BJ (cell line): ENCODE data around the gene ZNF536. TPM values are rescaled to one million over a fixed set of nuclear protein-coding genes. Genes with fewer than 3 reads are reported as not detected.
"Not testable (repeated sequence)": the region's sequence is repeated elsewhere in the genome, so short reads cannot be mapped to it uniquely, and the experiment has no call there.

ENCODE experiments used
- CTCF ChIA-PET: fragments of 350-600 bp; formaldehyde crosslinking; extraction: SDS; loops from one replicate; lab custom pipeline; 2021; ENCODE audit warnings: antibody characterized with exemption, inconsistent platforms; lab: Yijun Ruan, JAX
- POLR2A ChIA-PET: fragments of 300-600 bp; sonication (Branson Sonifier 250); formaldehyde crosslinking; extraction: SDS; loops from one replicate; lab custom pipeline; 2021; ENCODE audit warnings: antibody characterized with exemption; lab: Charles Lee
- DNase-seq: peaks from one replicate; pipeline ENCODE4 v3.0.0-alpha.2; 2011; ENCODE audit warnings: low read depth
- H3K27me3 ChIP-seq: 2 replicates; pipeline ENCODE4 v1.6.0; 2011; ENCODE audit warnings: low read length; ENCODE audit not compliant: control insufficient read depth, insufficient read depth
- H3K36me3 ChIP-seq: 2 replicates; pipeline ENCODE4 v1.5.1; 2011; ENCODE audit warnings: low read length; ENCODE audit not compliant: control insufficient read depth, insufficient read depth
- H3K4me3 ChIP-seq: 2 replicates; pipeline ENCODE4 v1.5.1; 2011; ENCODE audit warnings: low read depth, mild to moderate bottlenecking, control low read depth, low read length
- polyA plus RNA-seq: library from polyadenylated mRNA; depleted of rRNA; stranded (reverse); fragments of >200 nt; gene quantifications from 2 replicates; pipeline ENCODE4 v1.2.3, GENCODE V29; 2011
- TF ChIP-seq, protein P1 (sequence below): IDR thresholded peaks from 2 replicates; pipeline ENCODE4 v1.5.1; 2011; ENCODE audit warnings: low read depth, mild to moderate bottlenecking, control low read depth, inconsistent platforms, low read length, moderate library complexity; ENCODE audit not compliant: insufficient read depth

The ZNF536 gene
- polyA plus RNA-seq, 1 experiment: not detected

DNA sequence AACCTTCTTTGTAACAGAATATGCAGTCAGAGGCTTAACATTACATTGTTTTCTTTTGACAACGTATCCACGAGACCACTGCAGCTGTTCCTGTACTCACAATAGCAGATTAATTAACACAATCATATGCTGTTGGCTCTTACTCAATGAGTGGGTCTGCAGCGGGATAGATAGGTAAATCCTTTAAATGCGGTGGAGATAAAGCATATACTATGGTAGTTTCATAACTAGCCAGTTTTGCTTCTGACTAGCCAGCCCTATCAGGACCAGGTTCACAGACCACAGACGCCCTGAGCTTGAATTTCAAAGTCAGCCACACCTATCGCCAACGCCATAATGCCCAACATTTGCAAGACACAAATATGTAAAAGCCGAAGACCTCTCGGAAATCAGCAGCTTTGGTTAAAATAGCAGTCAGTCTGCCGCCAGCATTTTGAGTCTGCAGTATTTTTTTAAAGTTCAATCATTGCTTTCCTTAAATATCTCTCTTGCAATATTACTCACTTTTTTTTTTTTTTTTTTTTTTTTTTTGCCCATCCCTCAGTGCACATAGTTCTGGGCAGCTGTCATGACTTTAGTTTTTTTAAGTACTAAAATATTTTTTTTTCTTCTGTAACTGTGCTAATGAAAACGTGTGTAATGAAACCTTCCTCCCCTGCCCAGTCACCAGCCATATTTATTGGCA is 120.5 kb downstream of the ZNF536 start:
- CTCF ChIA-PET: no interaction called here
- Histone ChIP-seq H3K36me3 (no peaks in the 10 kb centered on the region), H3K27me3 (no peaks in the 10 kb centered on the region), H3K4me3 (no peak overlapping the region)
- no peak for DNase-seq
- TF ChIP-seq, protein P1, sequence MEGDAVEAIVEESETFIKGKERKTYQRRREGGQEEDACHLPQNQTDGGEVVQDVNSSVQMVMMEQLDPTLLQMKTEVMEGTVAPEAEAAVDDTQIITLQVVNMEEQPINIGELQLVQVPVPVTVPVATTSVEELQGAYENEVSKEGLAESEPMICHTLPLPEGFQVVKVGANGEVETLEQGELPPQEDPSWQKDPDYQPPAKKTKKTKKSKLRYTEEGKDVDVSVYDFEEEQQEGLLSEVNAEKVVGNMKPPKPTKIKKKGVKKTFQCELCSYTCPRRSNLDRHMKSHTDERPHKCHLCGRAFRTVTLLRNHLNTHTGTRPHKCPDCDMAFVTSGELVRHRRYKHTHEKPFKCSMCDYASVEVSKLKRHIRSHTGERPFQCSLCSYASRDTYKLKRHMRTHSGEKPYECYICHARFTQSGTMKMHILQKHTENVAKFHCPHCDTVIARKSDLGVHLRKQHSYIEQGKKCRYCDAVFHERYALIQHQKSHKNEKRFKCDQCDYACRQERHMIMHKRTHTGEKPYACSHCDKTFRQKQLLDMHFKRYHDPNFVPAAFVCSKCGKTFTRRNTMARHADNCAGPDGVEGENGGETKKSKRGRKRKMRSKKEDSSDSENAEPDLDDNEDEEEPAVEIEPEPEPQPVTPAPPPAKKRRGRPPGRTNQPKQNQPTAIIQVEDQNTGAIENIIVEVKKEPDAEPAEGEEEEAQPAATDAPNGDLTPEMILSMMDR: no peak
- POLR2A ChIA-PET: no interaction called here

- no peak for DNase-seq
- no peak overlapping the region for H3K4me3 ChIP-seq
- H3K27me3 ChIP-seq: no peaks in the 10 kb centered on the region
- POLR2A ChIA-PET: no interaction called here
- CTCF ChIA-PET: no interaction called here
- TF ChIP-seq, protein P1: no peak
- no peaks in the 10 kb centered on the region for H3K36me3 ChIP-seq
These were observed 124.8 kb downstream of the ZNF536 start for GRCh38 chr19:30497034-30497433.

DNA sequence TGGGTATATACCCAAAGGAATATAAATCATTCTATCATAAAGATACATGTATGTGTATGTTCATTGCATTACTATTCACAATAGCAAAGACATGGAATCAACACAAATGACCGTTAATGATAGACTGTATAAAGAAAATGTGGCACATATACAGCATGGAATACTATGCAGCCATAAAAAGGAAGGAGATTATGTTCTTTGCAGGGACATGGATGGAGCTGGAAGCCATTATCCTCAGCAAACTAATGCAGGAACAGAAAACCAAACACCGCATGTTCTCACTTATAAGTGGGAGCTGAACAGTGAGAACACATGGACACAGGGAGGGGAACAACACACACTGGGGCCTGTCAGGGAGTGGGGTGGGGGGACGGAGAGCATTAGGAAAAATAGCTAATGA is 125.9 kb downstream of the ZNF536 start:
- H3K27me3 ChIP-seq, DNase-seq, H3K4me3 ChIP-seq, H3K36me3 ChIP-seq, POLR2A ChIA-PET: not testable (repeated sequence)
- CTCF ChIA-PET: interaction anchor here (1.3 kb wide), 1 partner anchor 23 kb away, joined by 4 read pairs; no protein-coding TSS in a partner anchor

DNA sequence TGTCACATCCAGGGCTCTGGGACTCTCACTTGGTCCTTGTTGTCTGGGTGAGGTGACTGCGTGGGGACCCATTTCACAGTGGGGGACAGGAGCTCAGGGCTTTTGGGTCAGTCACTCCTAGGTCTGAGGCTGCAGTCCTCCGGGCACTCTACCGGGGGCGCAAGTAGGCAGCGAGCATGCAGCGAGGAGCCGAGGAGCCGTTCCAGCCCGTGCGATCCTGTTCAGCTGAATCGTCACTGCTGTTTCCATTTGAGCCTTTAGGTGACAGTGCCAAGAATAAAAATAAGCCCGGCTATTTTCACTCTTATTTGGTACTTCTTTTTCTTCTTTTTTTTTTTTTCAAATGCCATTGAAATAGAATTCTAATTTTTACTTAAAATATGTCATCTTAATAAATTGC is 126.5 kb downstream of the ZNF536 start:
- TF ChIP-seq, protein P1: no peak
- ChIA-PET POLR2A (no interaction called here), CTCF (interaction anchor here (1.3 kb wide), 1 partner anchor 22 kb away, joined by 4 read pairs; no protein-coding TSS in a partner anchor)
- Histone ChIP-seq H3K27me3 (no peaks in the 10 kb centered on the region), H3K4me3 (no peak overlapping the region), H3K36me3 (no peaks in the 10 kb centered on the region)
- no peak for DNase-seq

GRCh38 chr19:30504272-30504671 is 132.1 kb downstream of the ZNF536 start:
- POLR2A ChIA-PET: no interaction called here
- TF ChIP-seq, protein P1: no peak
- Histone ChIP-seq H3K36me3 (no peaks in the 10 kb centered on the region), H3K27me3 (no peaks in the 10 kb centered on the region), H3K4me3 (no peak overlapping the region)
- CTCF ChIA-PET: no interaction called here
- DNase-seq: no peak
